Measurements from ENCODE around the gene MMD.
"Not testable (repeated sequence)": the region's sequence is repeated elsewhere in the genome, so short reads cannot be mapped to it uniquely, and the experiment has no call there.

The MMD gene

GRCh38 chr17:55442953-55443683 is 21.5 kb upstream of the MMD start:
- DNase-seq, result no peak

- DNase-seq, result no peak
Measured at GRCh38 chr17:55442462-55442861, 20.8 kb upstream of the MMD start.

- DNase-seq, result no peak
Measured at GRCh38 chr17:55441544-55441943, 19.9 kb upstream of the MMD start.

- no peak for DNase-seq
Measured at GRCh38 chr17:55440391-55440790, 18.8 kb upstream of the MMD start.

- no peak for DNase-seq
Measured at GRCh38 chr17:55437159-55437605, 15.5 kb upstream of the MMD start.

GRCh38 chr17:55436224-55437158 is 14.9 kb upstream of the MMD start:
- DNase-seq, result no peak

- DNase-seq, result no peak
Measured at GRCh38 chr17:55435408-55435807, 13.8 kb upstream of the MMD start.

GRCh38 chr17:55434721-55435120 is 13.1 kb upstream of the MMD start:
- no peak for DNase-seq

- no peak for DNase-seq
Measured at GRCh38 chr17:55433629-55434422, 12.2 kb upstream of the MMD start.

GRCh38 chr17:55433029-55433628 is 11.5 kb upstream of the MMD start:
- DNase-seq, result no peak

- no peak for DNase-seq
Measured at GRCh38 chr17:55432358-55433028, 10.9 kb upstream of the MMD start.

- not testable (repeated sequence) for DNase-seq
Measured at GRCh38 chr17:55431914-55432313, 10.3 kb upstream of the MMD start.

GRCh38 chr17:55430541-55431288 is 9.1 kb upstream of the MMD start:
- no peak for DNase-seq

GRCh38 chr17:55427587-55427882 is 5.9 kb upstream of the MMD start:
- DNase-seq, result no peak

GRCh38 chr17:55426851-55427586 is 5.4 kb upstream of the MMD start:
- no peak for DNase-seq

- DNase-seq, result no peak
Measured at GRCh38 chr17:55424893-55425540, 3.4 kb upstream of the MMD start.

- no peak for DNase-seq
Measured at GRCh38 chr17:55423535-55423934, 1.9 kb upstream of the MMD start.

GRCh38 chr17:55422828-55423164 is 1.2 kb upstream of the MMD start:
- DNase-seq, result not testable (repeated sequence)

- DNase-seq, result no peak
Measured at GRCh38 chr17:55420776-55421178, 858 bp downstream of the MMD start.

- DNase-seq, result peak; percentile 30
Measured at GRCh38 chr17:55420067-55420775, 1.4 kb downstream of the MMD start.

Data from GDM1 (cell line).